IMR-90 (cell line): ENCODE measurements around the gene KAT6B. TPM values are rescaled to one million over a fixed set of nuclear protein-coding genes. Genes with fewer than 3 reads are reported as not detected.

Experiments
- ATAC-seq: fragments of 200-7000 bp; cut with Tn5 transposase; 2 replicates; pipeline ENCODE4 v1.9.1; 2020; ENCODE audit warnings: low read depth, mild to moderate bottlenecking, moderate library complexity
- BruUV-seq: library from RNA; stranded (reverse); fragments of 400-500 nt; replicated peaks from 2 replicates; lab custom pipeline; 2021; lab: Mats Ljungman, UMichigan
- CTCF ChIA-PET: fragments of 300-600 bp; formaldehyde crosslinking; extraction: SDS; loops from one replicate; lab custom pipeline; 2021; ENCODE audit warnings: antibody characterized with exemption; lab: Yijun Ruan, JAX
- POLR2A ChIA-PET: fragments of 300-600 bp; sonication (Branson Sonifier 250); formaldehyde crosslinking; loops from one replicate; lab custom pipeline; 2022; ENCODE audit warnings: antibody characterized with exemption; ENCODE audit not compliant: unreplicated experiment; lab: Charles Lee
- DNase-seq: peaks from one replicate; pipeline ENCODE4 v3.0.0; 2013
- H2AFZ ChIP-seq: replicated peaks from 2 replicates; pipeline ENCODE3; 2013; ENCODE audit warnings: low read length, mild to moderate bottlenecking; ENCODE audit not compliant: poor library complexity
- H2AK5ac ChIP-seq: 2 replicates; pipeline ENCODE4 v1.6.1; 2013; ENCODE audit warnings: low read depth, low read length, inconsistent platforms
- H2AK9ac ChIP-seq: replicated peaks from 2 replicates; pipeline ENCODE3; 2013; ENCODE audit warnings: mild to moderate bottlenecking, low read depth, low read length, moderate library complexity; ENCODE audit not compliant: poor library complexity
- H2BK120ac ChIP-seq: 2 replicates; pipeline ENCODE4 v1.6.1; 2013; ENCODE audit warnings: low read depth, low read length, inconsistent platforms
- H2BK15ac ChIP-seq: 3 replicates; pipeline ENCODE4 v1.6.1; 2013; ENCODE audit warnings: low read depth, low read length, inconsistent platforms
- H2BK20ac ChIP-seq: 2 replicates; pipeline ENCODE4 v1.6.1; 2013; ENCODE audit warnings: low read depth, mild to moderate bottlenecking, inconsistent platforms, low read length, moderate library complexity
- H2BK5ac ChIP-seq: 2 replicates; pipeline ENCODE4 v1.6.1; 2013; ENCODE audit warnings: mild to moderate bottlenecking, low read depth, low read length, inconsistent platforms; ENCODE audit not compliant: poor library complexity, severe bottlenecking
- H3K14ac ChIP-seq: replicated peaks from 2 replicates; pipeline ENCODE4 v1.6.1; 2013; ENCODE audit warnings: low read depth, low read length, inconsistent platforms
- H3K18ac ChIP-seq: 2 replicates; pipeline ENCODE4 v1.6.1; 2013; ENCODE audit warnings: low read depth, low read length, control low read depth
- H3K23ac ChIP-seq: 2 replicates; pipeline ENCODE4 v1.6.1; 2013; ENCODE audit warnings: low read depth, low read length, inconsistent platforms
- H3K27ac ChIP-seq: 2 replicates; pipeline ENCODE4 v1.5.1; 2013; ENCODE audit warnings: mild to moderate bottlenecking, control low read depth, low read length; ENCODE audit not compliant: insufficient read depth
- H3K27me3 ChIP-seq: 2 replicates; pipeline ENCODE4 v1.6.1; 2013; ENCODE audit warnings: low read length; ENCODE audit not compliant: control insufficient read depth, insufficient read depth
- H3K36me3 ChIP-seq: 2 replicates; pipeline ENCODE4 v1.6.1; 2013; ENCODE audit warnings: low read length, mixed read lengths; ENCODE audit not compliant: control insufficient read depth, insufficient read depth
- H3K4ac ChIP-seq: 2 replicates; pipeline ENCODE4 v1.6.1; 2013; ENCODE audit warnings: low read depth, low read length, inconsistent platforms
- H3K4me1 ChIP-seq: 2 replicates; pipeline ENCODE4 v1.6.1; 2013; ENCODE audit warnings: low read length, mixed read lengths; ENCODE audit not compliant: control insufficient read depth, insufficient read depth
- H3K4me2 ChIP-seq: 2 replicates; pipeline ENCODE4 v1.6.1; 2013; ENCODE audit warnings: low read depth, mild to moderate bottlenecking, control low read depth, low read length, moderate library complexity
- H3K4me3 ChIP-seq: 2 replicates; pipeline ENCODE4 v1.5.1; 2013; ENCODE audit warnings: low read depth, mild to moderate bottlenecking, control low read depth, low read length, moderate library complexity; ENCODE audit not compliant: insufficient read depth
- H3K56ac ChIP-seq: 2 replicates; pipeline ENCODE4 v1.6.1; 2013; ENCODE audit warnings: low read length, inconsistent platforms; ENCODE audit not compliant: insufficient read depth; ENCODE audit errors: extremely low read depth
- H3K79me1 ChIP-seq, 2 experiments: 2 replicates each; pipeline ENCODE4 v1.6.1; 2013; ENCODE audit warnings: low read length in 2 of 2, inconsistent platforms in 1 of 2, low read depth in 1 of 2
- H3K9ac ChIP-seq: 2 replicates; pipeline ENCODE4 v1.6.1; 2013; ENCODE audit warnings: low read depth, low read length, control low read depth
- H3K9me1 ChIP-seq: 2 replicates; pipeline ENCODE4 v1.6.1; 2013; ENCODE audit warnings: low read length, inconsistent platforms; ENCODE audit not compliant: insufficient read depth
- H3K9me3 ChIP-seq: 2 replicates; pipeline ENCODE4 v1.6.1; 2013; ENCODE audit warnings: low read length; ENCODE audit not compliant: control insufficient read depth, insufficient read depth
- H4K20me1 ChIP-seq: 2 replicates; pipeline ENCODE4 v1.6.1; 2013; ENCODE audit warnings: low read length, inconsistent platforms; ENCODE audit not compliant: insufficient read depth
- H4K5ac ChIP-seq: 2 replicates; pipeline ENCODE4 v1.6.1; 2013; ENCODE audit warnings: mild to moderate bottlenecking, low read depth, low read length, control low read depth
- H4K8ac ChIP-seq, 2 experiments: 2 replicates each; pipeline ENCODE4 v1.6.1; 2013; ENCODE audit warnings: low read depth in 2 of 2, low read length in 2 of 2, control low read depth in 1 of 2, inconsistent platforms in 1 of 2
- H4K91ac ChIP-seq: 2 replicates; pipeline ENCODE4 v1.6.1; 2013; ENCODE audit warnings: low read depth, low read length, inconsistent platforms; ENCODE audit not compliant: insufficient read depth
- BHLHE40 ChIP-seq: fragments of 150-350 bp; IDR thresholded peaks from 2 replicates; pipeline ENCODE4 v1.6.1; 2016; ENCODE audit warnings: mild to moderate bottlenecking, low read depth, low read length
- MAFK ChIP-seq: IDR thresholded peaks from 2 replicates; pipeline ENCODE4 v1.6.1; 2012; ENCODE audit warnings: low read depth, low read length, improper control_type of control experiment
- MAZ ChIP-seq: IDR thresholded peaks from 2 replicates; pipeline ENCODE4 v1.6.1; 2012; ENCODE audit warnings: low read depth, mild to moderate bottlenecking, low read length, improper control_type of control experiment, moderate library complexity, borderline replicate concordance
- MXI1 ChIP-seq: IDR thresholded peaks from 2 replicates; pipeline ENCODE4 v1.6.1; 2012; ENCODE audit warnings: low read depth, mild to moderate bottlenecking, low read length, moderate library complexity, borderline replicate concordance
- NFE2L2 ChIP-seq: fragments of 150-350 bp; IDR thresholded peaks from 2 replicates; pipeline ENCODE4 v1.6.1; 2016; ENCODE audit warnings: low read depth, mild to moderate bottlenecking, low read length
- SMC3 ChIP-seq: fragments of 150-350 bp; IDR thresholded peaks from 2 replicates; pipeline ENCODE4 v1.6.1; 2016; ENCODE audit warnings: low read depth, mild to moderate bottlenecking, antibody characterized with exemption, low read length, moderate library complexity
- WGBS, 2 experiments: methylation state at CpG; one replicate each; pipeline versions ENCODE4 v1.1.5 to v1.1.7; 2013; ENCODE audit warnings: missing lambda C conversion rate in 2 of 2; ENCODE audit not compliant: insufficient read length in 1 of 2; ENCODE audit errors: extremely low coverage in 2 of 2; 5-methylcytosine and 5-hydroxymethylcytosine counted together
- dilution Hi-C: fragments of 300-500 bp; cut with HindIII; formaldehyde crosslinking; loops from one replicate; pipeline ENCODE4 v1.14.3; 2018; ENCODE audit warnings: low sequenced_read_pairs; ENCODE audit not compliant: unreplicated experiment
- in situ Hi-C: fragments of 300-500 bp; cut with MboI; formaldehyde crosslinking; loops from 3 replicates; pipeline ENCODE4 v1.14.3; 2019; ENCODE audit warnings: low sequenced_read_pairs, inconsistent platforms, mixed read lengths
- intact Hi-C: fragments of 100-400 bp; cut with micrococcal nuclease; formaldehyde crosslinking; loops from 2 replicates; pipeline ENCODE4 v1.10.0; 2022
- polyA plus RNA-seq, 3 experiments: library from polyadenylated mRNA; depleted of rRNA; stranded (reverse); fragments of >200 nt; gene quantifications; 2 replicates each; pipeline ENCODE4 v1.2.3, GENCODE V29; 2012; ENCODE audit warnings: low replicate concordance in 1 of 3
- total RNA-seq: library from RNA; depleted of rRNA; stranded (reverse); fragments of >200 nt; gene quantifications from 2 replicates; pipeline ENCODE4 v1.2.3, GENCODE V29; 2012
- TF ChIP-seq, protein P1 (sequence below): fragments of 150-350 bp; IDR thresholded peaks from 2 replicates; pipeline ENCODE4 v1.6.1; 2017; ENCODE audit warnings: mild to moderate bottlenecking, antibody characterized with exemption, low read length, low read depth
- TF ChIP-seq, protein P2 (sequence below): conservative IDR thresholded peaks from 2 replicates; pipeline ENCODE4 v1.5.1; 2012; ENCODE audit warnings: mild to moderate bottlenecking, low read depth, low read length, improper control_type of control experiment

The KAT6B gene
- total and polyA plus RNA-seq, 2 of the 4 experiments (the other 2 are of a cell fraction) = 8.8 to 28.1 TPM

DNA sequence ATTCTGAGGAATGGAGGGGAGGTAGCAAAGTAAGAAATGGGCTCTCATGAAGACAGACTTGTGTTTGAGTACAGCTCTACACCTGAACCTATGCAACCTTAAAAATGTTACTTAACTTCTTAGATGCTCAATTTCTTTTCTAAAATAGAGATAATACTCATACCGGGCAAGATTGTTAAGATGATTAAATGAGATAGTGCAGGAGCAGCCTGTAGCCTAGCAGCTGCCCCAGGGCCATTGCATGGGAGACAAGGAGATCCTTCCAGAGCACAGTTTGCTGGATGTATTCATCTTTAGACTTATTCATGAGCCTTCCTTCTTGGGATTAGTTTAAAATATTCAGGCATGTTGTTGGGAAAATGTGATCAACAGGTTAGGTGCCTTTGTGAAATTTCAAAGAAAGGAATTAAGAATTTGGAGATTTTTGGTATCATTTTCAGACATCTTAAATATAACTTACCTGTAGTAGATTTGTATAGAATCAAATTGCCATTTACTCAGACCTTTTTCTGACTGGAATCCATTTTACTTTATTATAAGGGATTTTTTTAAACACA lies 130.2 kb downstream of the KAT6B start:
- no peak overlapping the region for H3K14ac ChIP-seq
- H3K4me1 ChIP-seq = no peaks in the 10 kb centered on the region
- H4K5ac ChIP-seq = no peak overlapping the region
- TF ChIP-seq, protein P1, sequence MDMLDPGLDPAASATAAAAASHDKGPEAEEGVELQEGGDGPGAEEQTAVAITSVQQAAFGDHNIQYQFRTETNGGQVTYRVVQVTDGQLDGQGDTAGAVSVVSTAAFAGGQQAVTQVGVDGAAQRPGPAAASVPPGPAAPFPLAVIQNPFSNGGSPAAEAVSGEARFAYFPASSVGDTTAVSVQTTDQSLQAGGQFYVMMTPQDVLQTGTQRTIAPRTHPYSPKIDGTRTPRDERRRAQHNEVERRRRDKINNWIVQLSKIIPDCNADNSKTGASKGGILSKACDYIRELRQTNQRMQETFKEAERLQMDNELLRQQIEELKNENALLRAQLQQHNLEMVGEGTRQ = no peak
- TF ChIP-seq MXI1 (no peak), MAZ (no peak), NFE2L2 (no peak), BHLHE40 (no peak), SMC3 (no peak), MAFK (no peak)
- TF ChIP-seq, protein P2, sequence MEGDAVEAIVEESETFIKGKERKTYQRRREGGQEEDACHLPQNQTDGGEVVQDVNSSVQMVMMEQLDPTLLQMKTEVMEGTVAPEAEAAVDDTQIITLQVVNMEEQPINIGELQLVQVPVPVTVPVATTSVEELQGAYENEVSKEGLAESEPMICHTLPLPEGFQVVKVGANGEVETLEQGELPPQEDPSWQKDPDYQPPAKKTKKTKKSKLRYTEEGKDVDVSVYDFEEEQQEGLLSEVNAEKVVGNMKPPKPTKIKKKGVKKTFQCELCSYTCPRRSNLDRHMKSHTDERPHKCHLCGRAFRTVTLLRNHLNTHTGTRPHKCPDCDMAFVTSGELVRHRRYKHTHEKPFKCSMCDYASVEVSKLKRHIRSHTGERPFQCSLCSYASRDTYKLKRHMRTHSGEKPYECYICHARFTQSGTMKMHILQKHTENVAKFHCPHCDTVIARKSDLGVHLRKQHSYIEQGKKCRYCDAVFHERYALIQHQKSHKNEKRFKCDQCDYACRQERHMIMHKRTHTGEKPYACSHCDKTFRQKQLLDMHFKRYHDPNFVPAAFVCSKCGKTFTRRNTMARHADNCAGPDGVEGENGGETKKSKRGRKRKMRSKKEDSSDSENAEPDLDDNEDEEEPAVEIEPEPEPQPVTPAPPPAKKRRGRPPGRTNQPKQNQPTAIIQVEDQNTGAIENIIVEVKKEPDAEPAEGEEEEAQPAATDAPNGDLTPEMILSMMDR = no peak
- WGBS, 2 experiments = no CpG with 5 or more reads among the region's 1 CpG
- H3K56ac ChIP-seq = no peak overlapping the region
- H2BK120ac ChIP-seq = no peak overlapping the region
- H3K18ac ChIP-seq = no peak overlapping the region
- 0 out of 2 replicates have a peak, but pooled peaks cover 3% of the 10 kb centered on the region for H3K9me1 ChIP-seq
- dilution Hi-C loops (no loop called here), intact Hi-C loops (no loop called here), in situ Hi-C loops (no loop called here)
- ChIA-PET CTCF (no interaction called here), POLR2A (no interaction called here)
- H2BK5ac ChIP-seq = no peak overlapping the region
- no peak overlapping the region for H3K23ac ChIP-seq
- H3K36me3 ChIP-seq = no peaks in the 10 kb centered on the region; the same call in 1 of the 2 replicates
- H3K4me2 ChIP-seq = no peak overlapping the region
- no peak overlapping the region for H2AK9ac ChIP-seq
- no peak overlapping the region for H2BK20ac ChIP-seq
- no peak overlapping the region for H3K9ac ChIP-seq
- peaks cover 34 to 49% of the 10 kb centered on the region in 2 experiments for H3K79me1 ChIP-seq
- no peak for ATAC-seq
- H2BK15ac ChIP-seq = no peak overlapping the region
- no peak overlapping the region for H2AK5ac ChIP-seq
- H3K9me3 ChIP-seq = no peaks in the 10 kb centered on the region
- H4K91ac ChIP-seq = no peak overlapping the region
- no peak overlapping the region for H3K4ac ChIP-seq
- BruUV-seq = no TSS peak
- DNase-seq = no peak
- H2AFZ ChIP-seq = no peak overlapping the region
- no peak overlapping the region for H3K27ac ChIP-seq
- H4K8ac ChIP-seq = no peak overlapping the region
- no peaks in the 10 kb centered on the region for H4K20me1 ChIP-seq
- no peak overlapping the region for H3K4me3 ChIP-seq
- H3K27me3 ChIP-seq = no peaks in the 10 kb centered on the region
